AG09309 (cell line): ENCODE data around the gene COL11A1.
"Not testable (repeated sequence)": the region's sequence is repeated elsewhere in the genome, so short reads cannot be mapped to it uniquely, and the experiment has no call there.

ENCODE experiments used
- DNase-seq: peaks from one replicate; pipeline ENCODE4 v3.0.0-alpha.2; 2010; ENCODE audit warnings: low read depth
- H3K4me3 ChIP-seq: 2 replicates; pipeline ENCODE4 v1.5.1; 2011; ENCODE audit warnings: mild to moderate bottlenecking, low read depth, low read length, moderate library complexity; ENCODE audit not compliant: control insufficient read depth
- CTCF ChIP-seq: IDR thresholded peaks from 2 replicates; pipeline ENCODE4 v1.5.1; 2011; ENCODE audit warnings: mild to moderate bottlenecking, low read depth, low read length, inconsistent platforms; ENCODE audit not compliant: insufficient read depth, control insufficient read depth; ENCODE audit errors: missing control alignments

The COL11A1 gene

GRCh38 chr1:103058391-103058790, 49.9 kb downstream of the COL11A1 start:
- DNase-seq: no peak
- no peak for TF ChIP-seq CTCF

GRCh38 chr1:103056423-103056822, 51.9 kb downstream of the COL11A1 start:
- no peak for TF ChIP-seq CTCF
- DNase-seq: no peak
- no peak overlapping the region for H3K4me3 ChIP-seq

More at GRCh38 chr1:103058391-103058790, 49.9 kb downstream of the COL11A1 start:
- H3K4me3 ChIP-seq: no peak overlapping the region

GRCh38 chr1:103028110-103028509, 80.2 kb downstream of the COL11A1 start:
- not testable (repeated sequence) for H3K4me3 ChIP-seq, DNase-seq

GRCh38 chr1:103025858-103026409, 82.4 kb downstream of the COL11A1 start:
- no peak overlapping the region for H3K4me3 ChIP-seq
- no peak for DNase-seq
- TF ChIP-seq CTCF: no peak

- DNase-seq: no peak
- no peak for TF ChIP-seq CTCF
- H3K4me3 ChIP-seq: no peak overlapping the region
Measured at GRCh38 chr1:103024051-103024450, 84.3 kb downstream of the COL11A1 start.

- no peak for TF ChIP-seq CTCF
- no peak for DNase-seq
- H3K4me3 ChIP-seq: no peak overlapping the region
Measured at GRCh38 chr1:103002005-103002404, 106.3 kb downstream of the COL11A1 start.

- H3K4me3 ChIP-seq: no peak overlapping the region
- no peak for TF ChIP-seq CTCF
- DNase-seq: no peak
Measured at GRCh38 chr1:102978874-102979273, 129.4 kb downstream of the COL11A1 start.

GRCh38 chr1:102977292-102977691, 131.0 kb downstream of the COL11A1 start:
- TF ChIP-seq CTCF: no peak
- H3K4me3 ChIP-seq: no peak overlapping the region
- no peak for DNase-seq
